ENCODE data around the gene ZNF346.

ZNF346 gene

DNA sequence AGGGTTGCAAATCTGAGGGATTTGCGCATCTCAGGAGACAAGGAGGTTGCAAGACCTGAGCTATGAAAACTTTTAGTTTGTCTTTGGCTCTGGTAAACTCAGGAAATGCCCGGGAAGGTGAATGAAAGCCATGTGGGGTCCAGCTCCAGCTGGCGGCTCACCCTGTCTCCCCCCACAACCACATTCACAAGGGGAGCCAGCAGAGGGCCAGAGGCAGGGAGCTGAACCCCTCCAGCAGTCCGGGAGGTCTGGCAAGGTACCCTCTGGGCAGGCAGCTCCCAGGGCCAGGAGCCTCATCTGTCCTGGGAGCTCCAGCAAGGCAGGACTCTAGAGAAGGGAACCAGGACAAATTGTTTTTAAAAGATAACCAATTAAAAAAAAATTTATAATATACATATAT is 61.7 kb downstream of the ZNF346 start:
- DNase-seq (ENCODE audit: low read depth), result no peak
- no peak overlapping the region for H3K4me3 ChIP-seq (ENCODE audit: low read depth, low read length)
- no peak for TF ChIP-seq MYC (IDR thresholded peaks at IDR 0.05; ENCODE audit: low read depth, low read length)
- TF ChIP-seq, protein P1, sequence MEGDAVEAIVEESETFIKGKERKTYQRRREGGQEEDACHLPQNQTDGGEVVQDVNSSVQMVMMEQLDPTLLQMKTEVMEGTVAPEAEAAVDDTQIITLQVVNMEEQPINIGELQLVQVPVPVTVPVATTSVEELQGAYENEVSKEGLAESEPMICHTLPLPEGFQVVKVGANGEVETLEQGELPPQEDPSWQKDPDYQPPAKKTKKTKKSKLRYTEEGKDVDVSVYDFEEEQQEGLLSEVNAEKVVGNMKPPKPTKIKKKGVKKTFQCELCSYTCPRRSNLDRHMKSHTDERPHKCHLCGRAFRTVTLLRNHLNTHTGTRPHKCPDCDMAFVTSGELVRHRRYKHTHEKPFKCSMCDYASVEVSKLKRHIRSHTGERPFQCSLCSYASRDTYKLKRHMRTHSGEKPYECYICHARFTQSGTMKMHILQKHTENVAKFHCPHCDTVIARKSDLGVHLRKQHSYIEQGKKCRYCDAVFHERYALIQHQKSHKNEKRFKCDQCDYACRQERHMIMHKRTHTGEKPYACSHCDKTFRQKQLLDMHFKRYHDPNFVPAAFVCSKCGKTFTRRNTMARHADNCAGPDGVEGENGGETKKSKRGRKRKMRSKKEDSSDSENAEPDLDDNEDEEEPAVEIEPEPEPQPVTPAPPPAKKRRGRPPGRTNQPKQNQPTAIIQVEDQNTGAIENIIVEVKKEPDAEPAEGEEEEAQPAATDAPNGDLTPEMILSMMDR (IDR thresholded peaks at IDR 0.05; ENCODE audit: low read depth, low read length), result no peak
- TF ChIP-seq POLR2A (IDR thresholded peaks at IDR 0.05; ENCODE audit: extremely low read depth, insufficient read length), result no peak
- TF ChIP-seq MAX (IDR thresholded peaks at IDR 0.05; ENCODE audit: low read depth, low read length), result no peak

- TF ChIP-seq, protein P1 (IDR thresholded peaks at IDR 0.05; ENCODE audit: low read depth, low read length), result no peak
- TF ChIP-seq MAX (IDR thresholded peaks at IDR 0.05; ENCODE audit: low read depth, low read length) (no peak), POLR2A (IDR thresholded peaks at IDR 0.05; ENCODE audit: extremely low read depth, insufficient read length) (no peak), MYC (IDR thresholded peaks at IDR 0.05; ENCODE audit: low read depth, low read length) (no peak)
- no peak for DNase-seq (ENCODE audit: low read depth)
- H3K4me3 ChIP-seq (ENCODE audit: low read depth, low read length), result no peak overlapping the region
Observed at GRCh38 chr5:177085985-177086653, 63.6 kb downstream of the ZNF346 start.

- TF ChIP-seq MAX (IDR thresholded peaks at IDR 0.05; ENCODE audit: low read depth, low read length) (no peak), MYC (IDR thresholded peaks at IDR 0.05; ENCODE audit: low read depth, low read length) (peak; percentile 21; the same call in 1 of the 2 replicates), POLR2A (IDR thresholded peaks at IDR 0.05; ENCODE audit: extremely low read depth, insufficient read length) (peak; percentile 18)
- TF ChIP-seq, protein P1 (IDR thresholded peaks at IDR 0.05; ENCODE audit: low read depth, low read length), result peak; percentile 55
- H3K4me3 ChIP-seq (ENCODE audit: low read depth, low read length), result no peak within 1 kb of the TSS
- DNase-seq (ENCODE audit: low read depth), result peak; percentile 72
Observed at GRCh38 chr5:177086654-177087397, 64.3 kb downstream of the ZNF346 start, which contains the start of gene FGFR4. Gene FGFR4 (plus strand): TSS chr5:177086915. CDS start chr5:177089603, 2,688 bp downstream.

DNA sequence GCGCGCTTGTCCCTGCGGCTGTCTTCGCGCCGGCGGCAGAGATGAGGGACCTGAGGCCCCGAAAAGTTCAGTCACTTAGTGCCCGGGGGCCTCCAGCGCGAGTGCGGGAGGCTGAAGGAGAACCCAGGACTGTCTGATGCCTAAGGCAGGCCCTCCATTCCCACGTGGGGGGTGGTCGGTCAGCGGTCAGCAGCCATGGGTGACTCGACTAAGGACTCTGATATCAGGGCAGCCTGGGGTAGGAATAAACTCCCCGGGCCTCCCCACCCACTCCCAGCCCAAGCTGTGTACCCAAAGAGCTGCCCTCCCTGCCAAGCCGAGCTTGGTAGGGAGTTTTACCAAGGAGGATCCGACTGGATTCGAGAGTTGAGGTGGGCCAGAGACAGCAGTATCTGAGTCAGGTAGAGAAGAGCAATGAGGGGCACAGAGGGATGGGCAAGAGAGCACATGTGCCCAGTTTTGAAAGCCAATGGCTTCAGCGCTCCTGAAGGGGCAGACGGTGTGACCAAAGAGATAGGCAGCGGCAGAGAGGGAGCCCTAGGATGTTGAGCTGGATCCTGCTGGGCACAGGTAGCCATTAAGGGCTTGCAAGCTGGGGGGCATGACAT is 65.0 kb downstream of the ZNF346 start:
- TF ChIP-seq POLR2A (IDR thresholded peaks at IDR 0.05; ENCODE audit: extremely low read depth, insufficient read length) (no peak), MAX (IDR thresholded peaks at IDR 0.05; ENCODE audit: low read depth, low read length) (no peak)
- no peak for DNase-seq (ENCODE audit: low read depth)
- H3K4me3 ChIP-seq (ENCODE audit: low read depth, low read length), result no peak overlapping the region

DNA sequence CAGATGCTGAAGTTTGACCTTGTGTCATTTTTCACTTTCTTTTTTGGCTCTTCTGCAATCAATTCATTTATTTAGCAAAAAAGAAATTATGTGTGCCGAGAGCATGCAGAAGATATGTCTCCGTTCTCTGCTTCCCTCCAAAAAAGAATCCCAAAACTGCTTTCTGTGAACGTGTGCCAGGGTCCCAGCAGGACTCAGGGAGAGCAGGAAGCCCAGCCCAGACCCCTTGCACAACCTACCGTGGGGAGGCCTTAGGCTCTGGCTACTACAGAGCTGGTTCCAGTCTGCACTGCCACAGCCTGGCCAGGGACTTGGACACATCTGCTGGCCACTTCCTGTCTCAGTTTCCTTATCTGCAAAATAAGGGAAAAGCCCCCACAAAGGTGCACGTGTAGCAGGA is 66.6 kb downstream of the ZNF346 start:
- no peak overlapping the region for H3K4me3 ChIP-seq (ENCODE audit: low read depth, low read length)
- peak; percentile 35 for DNase-seq (ENCODE audit: low read depth)
- TF ChIP-seq, protein P1 (IDR thresholded peaks at IDR 0.05; ENCODE audit: low read depth, low read length), result no peak
- TF ChIP-seq POLR2A (IDR thresholded peaks at IDR 0.05; ENCODE audit: extremely low read depth, insufficient read length) (no peak), MYC (IDR thresholded peaks at IDR 0.05; ENCODE audit: low read depth, low read length) (no peak), MAX (IDR thresholded peaks at IDR 0.05; ENCODE audit: low read depth, low read length) (no peak)
